ENCODE data around the gene PSMA2.

Gene PSMA2

GRCh38 chr7:42924223-42924838, 7.6 kb downstream of the PSMA2 start:
- Histone ChIP-seq H3K4me3 (replicated peaks; ENCODE audit: insufficient read depth, low read length) (no peak overlapping the region), H3K27me3 (ENCODE audit: insufficient read depth, poor library complexity, severe bottlenecking) (no peaks in the 10 kb centered on the region), H3K27ac (replicated peaks) (no peak overlapping the region)
- TF ChIP-seq, protein P1, sequence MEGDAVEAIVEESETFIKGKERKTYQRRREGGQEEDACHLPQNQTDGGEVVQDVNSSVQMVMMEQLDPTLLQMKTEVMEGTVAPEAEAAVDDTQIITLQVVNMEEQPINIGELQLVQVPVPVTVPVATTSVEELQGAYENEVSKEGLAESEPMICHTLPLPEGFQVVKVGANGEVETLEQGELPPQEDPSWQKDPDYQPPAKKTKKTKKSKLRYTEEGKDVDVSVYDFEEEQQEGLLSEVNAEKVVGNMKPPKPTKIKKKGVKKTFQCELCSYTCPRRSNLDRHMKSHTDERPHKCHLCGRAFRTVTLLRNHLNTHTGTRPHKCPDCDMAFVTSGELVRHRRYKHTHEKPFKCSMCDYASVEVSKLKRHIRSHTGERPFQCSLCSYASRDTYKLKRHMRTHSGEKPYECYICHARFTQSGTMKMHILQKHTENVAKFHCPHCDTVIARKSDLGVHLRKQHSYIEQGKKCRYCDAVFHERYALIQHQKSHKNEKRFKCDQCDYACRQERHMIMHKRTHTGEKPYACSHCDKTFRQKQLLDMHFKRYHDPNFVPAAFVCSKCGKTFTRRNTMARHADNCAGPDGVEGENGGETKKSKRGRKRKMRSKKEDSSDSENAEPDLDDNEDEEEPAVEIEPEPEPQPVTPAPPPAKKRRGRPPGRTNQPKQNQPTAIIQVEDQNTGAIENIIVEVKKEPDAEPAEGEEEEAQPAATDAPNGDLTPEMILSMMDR (IDR thresholded peaks at IDR 0.05; ENCODE audit: insufficient read depth, low read length): no peak
- DNase-seq (ENCODE audit: low read depth in 1 of 2, low spot score in 1 of 2): no peak

DNA sequence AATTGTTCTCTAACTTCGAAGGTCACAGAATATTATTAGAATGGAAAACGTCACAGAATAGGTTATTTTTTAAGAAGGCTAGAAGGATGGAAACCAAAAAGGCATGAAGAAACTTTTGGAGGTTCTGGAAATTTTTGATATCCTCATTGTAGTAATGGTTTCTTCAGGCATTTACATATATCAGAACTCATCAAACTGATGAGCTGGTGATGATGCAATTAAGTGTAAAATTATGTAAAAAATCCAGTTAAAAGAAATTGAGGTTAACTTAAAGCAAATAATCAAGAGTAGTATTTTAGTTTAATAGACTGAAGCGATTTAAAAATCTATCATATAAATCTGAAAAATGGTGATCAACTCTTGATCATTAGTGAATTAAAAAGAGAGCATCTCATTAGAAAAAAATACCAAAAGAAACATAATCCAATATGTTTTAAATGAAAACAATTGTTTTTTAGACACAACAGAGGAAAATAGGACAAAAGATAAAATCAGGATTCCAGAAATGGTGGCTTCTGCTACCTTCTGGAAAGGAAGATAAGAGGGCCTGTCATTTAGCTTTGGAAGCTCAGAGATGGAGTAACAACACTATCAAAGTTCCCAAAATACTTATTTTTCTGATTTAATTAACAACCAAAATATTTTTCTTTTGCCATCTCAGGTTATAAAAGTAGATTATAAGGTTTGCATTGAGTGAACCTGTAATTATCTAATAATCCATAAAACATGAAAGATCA, 9.8 kb downstream of the PSMA2 start:
- Histone ChIP-seq H3K27ac (replicated peaks) (no peak overlapping the region), H3K4me3 (replicated peaks; ENCODE audit: insufficient read depth, low read length) (no peak overlapping the region), H3K27me3 (ENCODE audit: insufficient read depth, poor library complexity, severe bottlenecking) (no peaks in the 10 kb centered on the region)
- DNase-seq (ENCODE audit: low read depth in 1 of 2, low spot score in 1 of 2): no peak
- TF ChIP-seq SPI1 (IDR thresholded peaks at IDR 0.05; ENCODE audit: borderline replicate concordance, low read depth): no peak
- no peak for TF ChIP-seq POLR2AphosphoS5 (IDR thresholded peaks at IDR 0.05; ENCODE audit: low read depth)
- TF ChIP-seq, protein P2, sequence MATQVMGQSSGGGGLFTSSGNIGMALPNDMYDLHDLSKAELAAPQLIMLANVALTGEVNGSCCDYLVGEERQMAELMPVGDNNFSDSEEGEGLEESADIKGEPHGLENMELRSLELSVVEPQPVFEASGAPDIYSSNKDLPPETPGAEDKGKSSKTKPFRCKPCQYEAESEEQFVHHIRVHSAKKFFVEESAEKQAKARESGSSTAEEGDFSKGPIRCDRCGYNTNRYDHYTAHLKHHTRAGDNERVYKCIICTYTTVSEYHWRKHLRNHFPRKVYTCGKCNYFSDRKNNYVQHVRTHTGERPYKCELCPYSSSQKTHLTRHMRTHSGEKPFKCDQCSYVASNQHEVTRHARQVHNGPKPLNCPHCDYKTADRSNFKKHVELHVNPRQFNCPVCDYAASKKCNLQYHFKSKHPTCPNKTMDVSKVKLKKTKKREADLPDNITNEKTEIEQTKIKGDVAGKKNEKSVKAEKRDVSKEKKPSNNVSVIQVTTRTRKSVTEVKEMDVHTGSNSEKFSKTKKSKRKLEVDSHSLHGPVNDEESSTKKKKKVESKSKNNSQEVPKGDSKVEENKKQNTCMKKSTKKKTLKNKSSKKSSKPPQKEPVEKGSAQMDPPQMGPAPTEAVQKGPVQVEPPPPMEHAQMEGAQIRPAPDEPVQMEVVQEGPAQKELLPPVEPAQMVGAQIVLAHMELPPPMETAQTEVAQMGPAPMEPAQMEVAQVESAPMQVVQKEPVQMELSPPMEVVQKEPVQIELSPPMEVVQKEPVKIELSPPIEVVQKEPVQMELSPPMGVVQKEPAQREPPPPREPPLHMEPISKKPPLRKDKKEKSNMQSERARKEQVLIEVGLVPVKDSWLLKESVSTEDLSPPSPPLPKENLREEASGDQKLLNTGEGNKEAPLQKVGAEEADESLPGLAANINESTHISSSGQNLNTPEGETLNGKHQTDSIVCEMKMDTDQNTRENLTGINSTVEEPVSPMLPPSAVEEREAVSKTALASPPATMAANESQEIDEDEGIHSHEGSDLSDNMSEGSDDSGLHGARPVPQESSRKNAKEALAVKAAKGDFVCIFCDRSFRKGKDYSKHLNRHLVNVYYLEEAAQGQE (IDR thresholded peaks at IDR 0.05; ENCODE audit: insufficient replicate concordance, low read depth): no peak
- TF ChIP-seq GABPA (IDR thresholded peaks at IDR 0.05; ENCODE audit: low read depth): no peak
- TF ChIP-seq, protein P1 (IDR thresholded peaks at IDR 0.05; ENCODE audit: insufficient read depth, low read length): no peak

DNA sequence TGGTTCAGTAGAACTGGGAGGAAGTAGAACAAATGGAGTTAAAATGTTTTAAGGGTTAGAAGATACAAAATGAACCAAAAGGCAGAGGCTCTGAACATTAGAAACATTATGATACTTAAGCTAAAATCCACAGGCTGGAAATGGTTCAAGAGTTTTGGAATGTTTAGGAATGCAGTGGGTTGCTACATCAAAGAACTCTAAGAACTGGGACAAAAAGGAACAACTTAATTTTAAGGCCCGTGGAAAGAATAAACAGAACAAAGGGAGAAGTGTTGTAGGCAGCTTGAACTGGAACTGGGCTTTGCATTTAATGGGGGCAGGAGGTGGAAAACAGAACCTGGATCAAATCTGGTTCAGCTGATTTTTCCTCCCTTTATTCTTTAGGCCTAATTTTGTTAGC, 16.6 kb downstream of the PSMA2 start:
- no peak overlapping the region for H3K27ac ChIP-seq (replicated peaks)
- DNase-seq (ENCODE audit: low read depth in 1 of 2, low spot score in 1 of 2): no peak
- H3K4me3 ChIP-seq (replicated peaks; ENCODE audit: insufficient read depth, low read length): no peak overlapping the region
- no peaks in the 10 kb centered on the region for H3K27me3 ChIP-seq (ENCODE audit: insufficient read depth, poor library complexity, severe bottlenecking)
- TF ChIP-seq SPI1 (IDR thresholded peaks at IDR 0.05; ENCODE audit: borderline replicate concordance, low read depth): no peak
- TF ChIP-seq POLR2AphosphoS5 (IDR thresholded peaks at IDR 0.05; ENCODE audit: low read depth): no peak
- TF ChIP-seq, protein P1 (IDR thresholded peaks at IDR 0.05; ENCODE audit: insufficient read depth, low read length): no peak
- TF ChIP-seq, protein P2 (IDR thresholded peaks at IDR 0.05; ENCODE audit: insufficient replicate concordance, low read depth): no peak
- TF ChIP-seq GABPA (IDR thresholded peaks at IDR 0.05; ENCODE audit: low read depth): no peak

Measured in HL-60 (cell line).